Endothelial cell of umbilical vein (primary cell): ENCODE data around the gene BRAP. TPM values are rescaled to one million over a fixed set of nuclear protein-coding genes. Genes with fewer than 3 reads are reported as not detected.

Experiments used
- BruUV-seq: library from RNA; stranded (reverse); fragments of 400-500 nt; replicated peaks from 2 replicates; lab custom pipeline; 2021; lab: Mats Ljungman, UMichigan
- CTCF ChIA-PET: fragments of 300-600, 350-600 bp; sonication (Branson Sonifier 250); formaldehyde crosslinking; loops from one replicate; lab custom pipeline; 2021; ENCODE audit warnings: antibody characterized with exemption, inconsistent platforms; lab: Charles Lee
- POLR2A ChIA-PET: fragments of 300-600, 350-600 bp; sonication (Branson Sonifier 250); formaldehyde crosslinking; loops from one replicate; lab custom pipeline; 2021; ENCODE audit warnings: antibody characterized with exemption, inconsistent platforms; lab: Charles Lee
- DNase-seq: peaks from one replicate; pipeline ENCODE4 v3.0.0-alpha.2; 2011; ENCODE audit warnings: low read depth, low spot score
- FAIRE-seq: peaks from 2 replicates; lab custom pipeline; 2011; peaks lifted over from hg19 to GRCh38; lab: Jason Lieb, UNC
- H2AFZ ChIP-seq: 2 replicates; pipeline ENCODE4 v1.6.0; 2012; ENCODE audit warnings: low read depth, low read length, control low read depth, inconsistent platforms
- H3K27ac ChIP-seq: 2 replicates; pipeline ENCODE4 v1.5.1; 2011; ENCODE audit warnings: low read depth, mild to moderate bottlenecking, control low read depth, low read length, moderate library complexity; ENCODE audit not compliant: insufficient read depth
- H3K27me3 ChIP-seq, 2 experiments: 2 replicates each; pipeline versions ENCODE4 v1.6.0 to v1.6.1; 2011; ENCODE audit warnings: low read length in 2 of 2, mixed read lengths in 1 of 2; ENCODE audit not compliant: control insufficient read depth in 2 of 2, insufficient read depth in 2 of 2
- H3K36me3 ChIP-seq, 2 experiments: 2 replicates in 1 of 2; 3 replicates in 1 of 2; pipeline ENCODE4 v1.5.1; 2011; ENCODE audit warnings: low read length in 2 of 2, mild to moderate bottlenecking in 1 of 2, moderate library complexity in 1 of 2; ENCODE audit not compliant: control insufficient read depth in 2 of 2, insufficient read depth in 2 of 2; ENCODE audit errors: extremely low read depth in 1 of 2
- H3K4me1 ChIP-seq: 3 replicates; pipeline ENCODE4 v1.5.1; 2011; ENCODE audit warnings: mild to moderate bottlenecking, low read length; ENCODE audit not compliant: control insufficient read depth, insufficient read depth; ENCODE audit errors: extremely low read depth
- H3K4me2 ChIP-seq: 2 replicates; pipeline ENCODE4 v1.6.1; 2011; ENCODE audit warnings: low read length, control low read depth, mixed read lengths; ENCODE audit not compliant: insufficient read depth
- H3K4me3 ChIP-seq, 3 experiments: fragments of 200-600 bp in 1 of 3; sonication (generic), shearing (Covaris generic) in 1 of 3; replicated peaks in 1 of 3; 2 replicates each; pipeline ENCODE4 v1.5.1; 2011 to 2016; ENCODE audit warnings: control low read depth in 3 of 3, low read length in 3 of 3, mild to moderate bottlenecking in 2 of 3, inconsistent platforms in 1 of 3, low read depth in 1 of 3, moderate library complexity in 1 of 3; ENCODE audit not compliant: insufficient read depth in 1 of 3
- H3K79me2 ChIP-seq: 2 replicates; pipeline ENCODE4 v1.6.0; 2012; ENCODE audit warnings: low read length, inconsistent platforms; ENCODE audit not compliant: control insufficient read depth, insufficient read depth
- H3K9ac ChIP-seq: replicated peaks from 2 replicates; pipeline ENCODE3; 2011; ENCODE audit warnings: low read length, control low read depth; ENCODE audit not compliant: insufficient read depth; ENCODE audit errors: extremely low read depth
- H3K9me1 ChIP-seq: replicated peaks from 3 replicates; pipeline ENCODE4 v1.6.0; 2011; ENCODE audit warnings: mild to moderate bottlenecking, low read length; ENCODE audit not compliant: control insufficient read depth, insufficient read depth; ENCODE audit errors: extremely low read depth
- H3K9me3 ChIP-seq: replicated peaks from 2 replicates; pipeline ENCODE4 v1.5.1; 2012; ENCODE audit warnings: low read length, inconsistent platforms; ENCODE audit not compliant: control insufficient read depth, insufficient read depth
- H4K20me1 ChIP-seq: replicated peaks from 2 replicates; pipeline ENCODE3; 2011; ENCODE audit warnings: mild to moderate bottlenecking, low read length; ENCODE audit not compliant: control insufficient read depth, insufficient read depth; ENCODE audit errors: extremely low read depth
- CTCF ChIP-seq, 2 donors: IDR thresholded peaks; 1 replicate in 1 of 2; 2 replicates in 1 of 2; pipeline ENCODE4 v1.5.1; 2011; ENCODE audit warnings: low read length in 2 of 2, mild to moderate bottlenecking in 2 of 2, moderate library complexity in 2 of 2, control low read depth in 1 of 2, inconsistent platforms in 1 of 2, low read depth in 1 of 2; ENCODE audit not compliant: insufficient read depth in 1 of 2; ENCODE audit errors: extremely low read depth in 1 of 2
- EZH2 ChIP-seq: IDR thresholded peaks from 2 replicates; pipeline ENCODE4 v1.6.1; 2012; ENCODE audit warnings: borderline replicate concordance, low read depth, mild to moderate bottlenecking, moderate library complexity, low read length, inconsistent platforms; ENCODE audit not compliant: severe bottlenecking
- FOS ChIP-seq: IDR thresholded peaks from 2 replicates; pipeline ENCODE4 v1.6.1; 2011; ENCODE audit warnings: mild to moderate bottlenecking, low read length, moderate library complexity, borderline replicate concordance; ENCODE audit not compliant: insufficient read depth
- GATA2 ChIP-seq: IDR thresholded peaks from 2 replicates; pipeline ENCODE4 v1.7.0; 2011; ENCODE audit warnings: low read depth, mild to moderate bottlenecking, moderate library complexity, mixed read lengths, low read length; ENCODE audit not compliant: insufficient read length, insufficient read depth
- JUN ChIP-seq: IDR thresholded peaks from 2 replicates; pipeline ENCODE4 v1.6.1; 2011; ENCODE audit warnings: borderline replicate concordance, low read depth; ENCODE audit not compliant: insufficient read length, insufficient read depth
- MAX ChIP-seq: IDR thresholded peaks from 2 replicates; pipeline ENCODE4 v1.6.1; 2011; ENCODE audit not compliant: insufficient read depth, insufficient read length
- MYC ChIP-seq: IDR thresholded peaks from one replicate; pipeline ENCODE4 v1.6.1; 2011; ENCODE audit warnings: mild to moderate bottlenecking, low read depth, low read length
- POLR2A ChIP-seq: IDR thresholded peaks from 2 replicates; pipeline ENCODE4 v1.6.1; 2012; ENCODE audit warnings: low read depth, mild to moderate bottlenecking, control low read depth, low read length
- POLR2AphosphoS5 ChIP-seq: IDR thresholded peaks from 2 replicates; pipeline ENCODE4 v1.6.1; 2012; ENCODE audit warnings: low read depth, mild to moderate bottlenecking, control low read depth, low read length, moderate library complexity; ENCODE audit not compliant: insufficient read depth
- dilution Hi-C: fragments of 300-500 bp; cut with MboI; formaldehyde crosslinking; loops from one replicate; pipeline ENCODE4 v1.15.0; 2019; ENCODE audit warnings: low sequenced_read_pairs; ENCODE audit not compliant: extremely low pct_ligation_motif_present
- intact Hi-C: fragments of 100-400 bp; cut with micrococcal nuclease; formaldehyde crosslinking; loops from one replicate; pipeline ENCODE4 v1.10.0; 2022
- polyA plus RNA-seq, 4 experiments: library from polyadenylated mRNA; depleted of rRNA in 3 of 4; stranded (reverse) in 3 of 4; unstranded in 1 of 4; fragments of >200 nt; gene quantifications; 2 replicates each; pipeline versions ENCODE4 v1.2.1 to v1.2.3, GENCODE V29; 2011 to 2012; ENCODE audit warnings: missing spikeins in 1 of 4
- total RNA-seq: library from RNA; stranded (reverse); gene quantifications from 2 replicates; pipeline ENCODE4 v1.2.3, GENCODE V29; 2021

The BRAP gene
- total and polyA plus RNA-seq, 2 donors (not counting 3 experiments of a cell fraction or from before 2014, with no cell fraction given), result 14.4 to 16.5 TPM

- Histone ChIP-seq H3K4me2 (no peak overlapping the region), H3K79me2 (peaks cover 27% of the 10 kb centered on the region), H3K27me3 (no peaks in the 10 kb centered on the region), H3K9me3 (no peaks in the 10 kb centered on the region), H3K9me1 (no peaks in the 10 kb centered on the region), H3K4me1 (peaks cover 19% of the 10 kb centered on the region), H4K20me1 (no peaks in the 10 kb centered on the region), H2AFZ (no peak overlapping the region), H3K9ac (no peak overlapping the region), H3K36me3 (peaks cover 0 to under 1% of the 10 kb centered on the region in 2 experiments), H3K4me3 (no peak overlapping the region), H3K27ac (no peak overlapping the region)
- FAIRE-seq (no peak), DNase-seq (no peak)
- TF ChIP-seq GATA2 (no peak), POLR2A (no peak), MYC (no peak), JUN (no peak), FOS (no peak), CTCF (IDR thresholded peaks at IDR 0.05; ENCODE audit: extremely low read depth in 1 of 2, insufficient read depth in 1 of 2, low read depth in 1 of 2, low read length in 2 of 2) (no peak), EZH2 (no peak), MAX (no peak), POLR2AphosphoS5 (no peak)
- CTCF ChIA-PET, result interaction anchor here (1.3 kb wide), 1 partner anchor 125 kb away, joined by 3 read pairs; no protein-coding TSS in a partner anchor
- no TSS peak for BruUV-seq
- POLR2A ChIA-PET, result no interaction called here
- dilution Hi-C loops, result loop anchor here (25.0 kb wide), 1 partner anchor 124 kb away; no protein-coding TSS in a partner anchor
- intact Hi-C loops, result loop anchor here (2.0 to 5.0 kb wide), 3 partner anchors 65 to 324 kb away; partner anchors contain the start of genes ERP29 and TMEM116
Observed at GRCh38 chr12:111687952-111688351, 2.2 kb upstream of the BRAP start.
